ENCODE measurements around the gene SDC1.

Gene SDC1

GRCh38 chr2:20168727-20169696 is 55.9 kb downstream of the SDC1 start:
- H2AFZ ChIP-seq (ENCODE audit: low read depth, low read length) = no peak overlapping the region
- ATAC-seq (ENCODE audit: insufficient read depth, low read depth) (no peak), DNase-seq (no peak)
- no peaks in the 10 kb centered on the region; the same call in none of the 2 replicates for H4K20me1 ChIP-seq (ENCODE audit: insufficient read depth, low read length)
- no peaks in the 10 kb centered on the region for H3K79me2 ChIP-seq (ENCODE audit: insufficient read depth, low read length)
- H3K4me1 ChIP-seq (ENCODE audit: insufficient read depth, low read length) = no peaks in the 10 kb centered on the region
- no peak for TF ChIP-seq CTCF (IDR thresholded peaks at IDR 0.05; ENCODE audit: borderline replicate concordance, extremely low read depth, low read length, poor library complexity, severe bottlenecking)
- no peak for TF ChIP-seq EZH2 (IDR thresholded peaks at IDR 0.05; ENCODE audit: borderline replicate concordance, low read depth, low read length, severe bottlenecking)
- no peak overlapping the region for H3K4me2 ChIP-seq (ENCODE audit: insufficient read depth, low read length)
- no peaks in the 10 kb centered on the region for H3K36me3 ChIP-seq (ENCODE audit: insufficient read depth, low read length)
- H3K27me3 ChIP-seq (ENCODE audit: insufficient read depth, low read length, poor library complexity) = no peaks in the 10 kb centered on the region
- H3K4me3 ChIP-seq (ENCODE audit: low read depth in 1 of 2, low read length in 2 of 2) = no peak overlapping the region
- no peak overlapping the region for H3K9ac ChIP-seq (ENCODE audit: low read depth, low read length)
- no peaks in the 10 kb centered on the region for H3K9me3 ChIP-seq (ENCODE audit: insufficient read depth, low read length, severe bottlenecking)
- H3K27ac ChIP-seq (ENCODE audit: low read length) = no peak overlapping the region

DNA sequence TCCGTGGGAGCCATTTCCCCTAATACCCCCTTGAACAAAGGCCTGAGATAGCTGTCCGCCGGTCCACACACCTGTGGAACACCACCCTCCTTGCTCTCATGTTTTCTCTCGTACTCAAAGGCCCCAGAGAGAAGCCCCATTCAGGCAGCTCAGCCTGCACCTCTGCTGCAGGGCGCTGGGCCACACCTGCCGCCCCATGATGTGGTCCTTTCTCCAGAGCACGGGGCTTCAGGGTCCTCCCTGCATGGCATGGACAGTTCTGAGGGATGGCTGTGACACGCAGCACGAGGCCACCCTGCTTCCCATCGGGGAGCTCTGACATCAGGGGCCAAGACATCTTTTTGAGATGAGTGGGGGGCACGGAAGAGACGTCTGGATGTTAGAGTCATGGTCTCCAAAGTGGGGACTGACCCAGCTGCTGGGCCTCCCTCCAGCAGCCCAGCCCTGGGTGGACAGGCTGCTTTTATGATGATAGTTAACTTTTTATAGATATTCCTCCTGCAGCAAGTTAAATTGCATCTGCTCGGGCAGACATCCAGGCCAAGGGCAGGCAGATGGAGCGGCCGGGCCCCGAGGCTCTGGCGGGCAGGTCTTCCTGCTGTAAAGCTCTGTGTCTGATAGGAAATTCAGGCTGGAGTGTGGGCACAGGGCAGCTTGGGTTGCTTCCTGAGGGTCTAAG is 56.7 kb downstream of the SDC1 start:
- no peaks in the 10 kb centered on the region for H3K9me3 ChIP-seq (ENCODE audit: insufficient read depth, low read length, severe bottlenecking)

DNA sequence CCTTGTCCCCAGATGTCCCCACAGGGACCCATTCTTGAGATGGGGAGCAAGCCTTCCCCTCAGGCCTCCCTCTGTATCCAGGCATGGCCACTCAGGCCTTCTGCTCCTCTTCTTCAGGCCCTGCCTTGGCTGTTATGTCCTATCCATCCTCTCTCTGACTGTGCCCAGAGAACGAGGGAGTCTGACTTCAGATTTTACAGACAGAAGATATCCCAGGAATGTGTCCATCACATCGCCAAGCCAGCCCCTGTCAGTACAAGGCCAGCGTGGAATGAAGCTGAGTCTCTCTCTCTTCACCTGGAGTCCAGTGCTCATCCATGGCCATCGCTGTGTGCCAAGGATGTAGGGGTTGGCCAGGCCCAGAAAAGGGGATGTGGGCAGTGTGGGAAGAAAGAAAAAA is 57.6 kb downstream of the SDC1 start:
- H2AFZ ChIP-seq (ENCODE audit: low read depth, low read length) = no peak overlapping the region

More for the DNA sequence above, 56.7 kb downstream of the SDC1 start:
- Histone ChIP-seq H2AFZ (ENCODE audit: low read depth, low read length) (no peak overlapping the region), H3K27me3 (ENCODE audit: insufficient read depth, low read length, poor library complexity) (no peaks in the 10 kb centered on the region), H3K9ac (ENCODE audit: low read depth, low read length) (no peak overlapping the region), H3K4me3 (ENCODE audit: low read depth in 1 of 2, low read length in 2 of 2) (no peak overlapping the region), H3K79me2 (ENCODE audit: insufficient read depth, low read length) (no peaks in the 10 kb centered on the region), H4K20me1 (ENCODE audit: insufficient read depth, low read length) (no peaks in the 10 kb centered on the region; the same call in none of the 2 replicates), H3K4me1 (ENCODE audit: insufficient read depth, low read length) (no peaks in the 10 kb centered on the region), H3K27ac (ENCODE audit: low read length) (no peak overlapping the region), H3K36me3 (ENCODE audit: insufficient read depth, low read length) (no peaks in the 10 kb centered on the region), H3K4me2 (ENCODE audit: insufficient read depth, low read length) (no peak overlapping the region)
- no peak for DNase-seq
- ATAC-seq (ENCODE audit: insufficient read depth, low read depth) = no peak
- TF ChIP-seq CTCF (IDR thresholded peaks at IDR 0.05; ENCODE audit: borderline replicate concordance, extremely low read depth, low read length, poor library complexity, severe bottlenecking) (no peak), EZH2 (IDR thresholded peaks at IDR 0.05; ENCODE audit: borderline replicate concordance, low read depth, low read length, severe bottlenecking) (no peak)

More for the DNA sequence above, 57.6 kb downstream of the SDC1 start:
- Histone ChIP-seq H4K20me1 (ENCODE audit: insufficient read depth, low read length) (no peaks in the 10 kb centered on the region; the same call in none of the 2 replicates), H3K27me3 (ENCODE audit: insufficient read depth, low read length, poor library complexity) (no peaks in the 10 kb centered on the region), H3K9ac (ENCODE audit: low read depth, low read length) (no peak overlapping the region), H3K27ac (ENCODE audit: low read length) (no peak overlapping the region), H3K4me3 (ENCODE audit: low read depth in 1 of 2, low read length in 2 of 2) (no peak overlapping the region), H3K4me2 (ENCODE audit: insufficient read depth, low read length) (no peak overlapping the region), H3K79me2 (ENCODE audit: insufficient read depth, low read length) (no peaks in the 10 kb centered on the region), H3K4me1 (ENCODE audit: insufficient read depth, low read length) (no peaks in the 10 kb centered on the region), H3K9me3 (ENCODE audit: insufficient read depth, low read length, severe bottlenecking) (no peaks in the 10 kb centered on the region), H3K36me3 (ENCODE audit: insufficient read depth, low read length) (no peaks in the 10 kb centered on the region)
- TF ChIP-seq EZH2 (IDR thresholded peaks at IDR 0.05; ENCODE audit: borderline replicate concordance, low read depth, low read length, severe bottlenecking) (no peak), CTCF (IDR thresholded peaks at IDR 0.05; ENCODE audit: borderline replicate concordance, extremely low read depth, low read length, poor library complexity, severe bottlenecking) (no peak)
- DNase-seq = no peak
- ATAC-seq (ENCODE audit: insufficient read depth, low read depth) = no peak
